GM23338 (cell line): ENCODE data around the gene AHDC1. TPM values are rescaled to one million over a fixed set of nuclear protein-coding genes. Genes with fewer than 3 reads are reported as not detected.
"Not testable (repeated sequence)": the region's sequence is repeated elsewhere in the genome, so short reads cannot be mapped to it uniquely, and the experiment has no call there.

Experiments
- ATAC-seq: fragments of 200-7000 bp; cut with Tn5 transposase; 3 replicates; pipeline ENCODE4 v1.9.1; 2020
- DNase-seq: peaks from one replicate; pipeline ENCODE4 v3.0.0-alpha.2; 2015; ENCODE audit warnings: low spot score
- H2AFZ ChIP-seq: fragments of 200-600 bp; sonication (generic); 2 replicates; pipeline ENCODE4 v1.8.0; 2016; ENCODE audit warnings: antibody characterized with exemption, mild to moderate bottlenecking, moderate library complexity
- H3F3A ChIP-seq: fragments of 200-600 bp; sonication (generic); replicated peaks from 2 replicates; pipeline ENCODE4 v1.8.0; 2017; ENCODE audit warnings: antibody characterized with exemption, mixed run types, low read depth
- H3K27ac ChIP-seq: fragments of 200-600 bp; sonication (generic); 2 replicates; pipeline ENCODE4 v1.6.1; 2016; ENCODE audit warnings: low read depth
- H3K27me3 ChIP-seq: fragments of 200-600 bp; sonication (generic); 2 replicates; pipeline ENCODE4 v1.8.0; 2016; ENCODE audit warnings: mild to moderate bottlenecking, mixed run types, moderate library complexity; ENCODE audit not compliant: insufficient read depth
- H3K36me3 ChIP-seq: fragments of 200-600 bp; sonication (generic); 2 replicates; pipeline ENCODE4 v1.8.0; 2016; ENCODE audit warnings: mild to moderate bottlenecking; ENCODE audit not compliant: insufficient read depth
- H3K4me1 ChIP-seq: fragments of 200-600 bp; sonication (generic); 2 replicates; pipeline ENCODE4 v1.8.0; 2016; ENCODE audit warnings: mild to moderate bottlenecking, moderate library complexity; ENCODE audit not compliant: insufficient read depth
- H3K4me2 ChIP-seq: fragments of 200-600 bp; sonication (generic); 2 replicates; pipeline ENCODE4 v1.7.1; 2017; ENCODE audit warnings: mixed run types
- H3K4me3 ChIP-seq: fragments of 200-600 bp; sonication (generic); 2 replicates; pipeline ENCODE4 v1.6.1; 2016; ENCODE audit warnings: mixed run types
- H3K79me2 ChIP-seq: fragments of 200-600 bp; sonication (generic); replicated peaks from 2 replicates; pipeline ENCODE4 v1.8.0; 2017; ENCODE audit warnings: mild to moderate bottlenecking; ENCODE audit not compliant: insufficient read depth
- H3K9me2 ChIP-seq: fragments of 200-600 bp; sonication (generic); 2 replicates; pipeline ENCODE4 v1.8.0; 2017; ENCODE audit not compliant: insufficient read depth
- H4K20me1 ChIP-seq: fragments of 200-600 bp; sonication (generic); replicated peaks from 2 replicates; pipeline ENCODE4 v1.8.0; 2017; ENCODE audit warnings: mild to moderate bottlenecking; ENCODE audit not compliant: insufficient read depth
- H3K27ac Mint-ChIP-seq: 2 replicates; pipeline ENCODE4 v1.8.0; 2020; ENCODE audit warnings: inconsistent platforms, mild to moderate bottlenecking, moderate library complexity, mixed read lengths
- H3K27me3 Mint-ChIP-seq: 3 replicates; pipeline ENCODE4 v1.8.0; 2022; ENCODE audit warnings: low read depth, mild to moderate bottlenecking, moderate library complexity, mixed read lengths, inconsistent platforms; ENCODE audit not compliant: insufficient read depth, poor library complexity
- H3K36me3 Mint-ChIP-seq: 3 replicates; pipeline ENCODE4 v1.8.0; 2021; ENCODE audit warnings: low read depth, mild to moderate bottlenecking, inconsistent platforms, moderate library complexity, mixed read lengths
- H3K4me1 Mint-ChIP-seq: 3 replicates; pipeline ENCODE4 v1.8.0; 2020; ENCODE audit warnings: mild to moderate bottlenecking, inconsistent platforms, mixed read lengths
- H3K4me3 Mint-ChIP-seq: 3 replicates; pipeline ENCODE4 v1.8.0; 2021; ENCODE audit warnings: moderate library complexity, mild to moderate bottlenecking, inconsistent platforms, mixed read lengths
- H3K9me3 Mint-ChIP-seq: 3 replicates; pipeline ENCODE4 v1.8.0; 2020; ENCODE audit warnings: moderate library complexity, mild to moderate bottlenecking, inconsistent platforms, mixed read lengths
- REST ChIP-seq: IDR thresholded peaks from one replicate; pipeline ENCODE4 v1.6.1; 2018; ENCODE audit warnings: antibody characterized with exemption; ENCODE audit not compliant: unreplicated experiment
- ZNF462 ChIP-seq: fragments of 250-450 bp; sonication (Bioruptor Pico); IDR thresholded peaks from 2 replicates; pipeline ENCODE4 v1.5.0; 2020; ENCODE audit warnings: mild to moderate bottlenecking, moderate library complexity
- polyA plus RNA-seq: library from polyadenylated mRNA; unstranded; fragments of >200 nt; fragmentation: Nextera tagmentation; extraction: Ambion mirVana; gene quantifications from 2 replicates; pipeline ENCODE4 v1.2.1, GENCODE V29; 2016
- total RNA-seq: library from RNA; depleted of rRNA; stranded (reverse); fragments of >200 nt; shearing (Covaris generic); gene quantifications from 2 replicates; pipeline ENCODE4 v1.2.3, GENCODE V29; 2014

The AHDC1 gene
- total and polyA plus RNA-seq, 2 experiments from 2014 or later = 8.3 to 22.2 TPM

DNA sequence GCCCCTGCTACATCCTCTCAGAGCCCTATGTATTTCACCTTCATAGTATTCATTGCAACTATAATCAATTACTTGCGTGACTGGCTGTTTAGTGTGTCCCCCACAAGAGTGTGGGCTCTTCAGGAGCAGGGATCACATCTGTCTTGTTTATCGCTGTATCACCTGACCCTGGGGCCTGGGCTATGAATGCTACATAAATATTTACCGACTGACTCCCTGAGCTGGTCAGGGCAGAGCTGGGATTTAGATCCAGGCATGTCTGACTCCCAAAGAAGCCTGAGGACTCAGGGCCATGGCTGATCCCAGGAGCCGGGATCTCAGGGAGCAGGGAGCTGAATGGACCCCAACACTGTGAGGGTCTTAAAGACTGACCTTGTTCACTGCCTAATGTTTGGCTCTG lies 49.7 kb downstream of the AHDC1 start (continued):
- no peak for TF ChIP-seq ZNF462 (CRISPR knock-in tag)

DNA sequence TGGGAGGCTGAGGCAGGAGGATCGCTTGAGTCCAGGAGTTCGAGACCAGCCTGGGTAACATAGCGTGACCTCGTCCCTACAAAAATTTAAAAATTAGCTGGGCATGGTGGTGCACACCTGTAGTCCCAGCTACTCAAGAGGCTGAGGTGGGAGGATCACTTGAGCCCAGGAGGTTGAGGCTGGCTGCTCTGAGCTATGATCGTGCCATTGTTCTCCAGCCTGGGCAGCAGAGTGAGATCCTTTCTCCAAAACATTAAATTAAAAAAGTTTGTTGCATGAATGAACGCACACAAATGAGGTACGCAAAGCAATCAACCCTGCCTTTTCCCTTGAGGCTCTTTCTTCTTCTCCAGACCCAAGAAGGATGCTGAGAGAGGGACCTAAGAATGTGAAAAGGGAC lies 50.1 kb downstream of the AHDC1 start:
- H3K27ac ChIP-seq, H3K9me2 ChIP-seq, H3K4me3 ChIP-seq, H4K20me1 ChIP-seq, H3K36me3 Mint-ChIP-seq, DNase-seq, H3K27ac Mint-ChIP-seq, H3K79me2 ChIP-seq, H3K27me3 ChIP-seq, ATAC-seq, H3K36me3 ChIP-seq, H3K9me3 Mint-ChIP-seq, H3K4me3 Mint-ChIP-seq, H2AFZ ChIP-seq, H3K4me2 ChIP-seq: not testable (repeated sequence)
- peaks cover 14% of the 10 kb centered on the region for H3K27me3 Mint-ChIP-seq
- Histone ChIP-seq H3K4me1 (peaks cover 21% of the 10 kb centered on the region), H3F3A (peaks cover 22% of the 10 kb centered on the region)
- peaks cover 27% of the 10 kb centered on the region for H3K4me1 Mint-ChIP-seq

GRCh38 chr1:27552911-27553420 lies 51.0 kb downstream of the AHDC1 start:
- H3K4me3 ChIP-seq = no peak overlapping the region
- Mint-ChIP-seq H3K36me3 (peaks cover 8% of the 10 kb centered on the region; the same call in 2 of the 3 replicates), H3K27ac (no peak overlapping the region), H3K9me3 (no peaks in the 10 kb centered on the region), H3K4me3 (no peak overlapping the region), H3K27me3 (peaks cover 18% of the 10 kb centered on the region), H3K4me1 (peaks cover 21% of the 10 kb centered on the region)
- H2AFZ ChIP-seq = no peak overlapping the region
- no peaks in the 10 kb centered on the region for H3K27me3 ChIP-seq
- H3K4me2 ChIP-seq = no peak overlapping the region
- no peaks in the 10 kb centered on the region for H3K79me2 ChIP-seq
- H3F3A ChIP-seq = peaks cover 15% of the 10 kb centered on the region; the same call in 1 of the 2 replicates
- H3K9me2 ChIP-seq = no peaks in the 10 kb centered on the region
- H3K4me1 ChIP-seq = peaks cover 12% of the 10 kb centered on the region
- ATAC-seq (peak; percentile 14), DNase-seq (peak; percentile 64)
- no peak overlapping the region; the same call in 1 of the 2 replicates for H3K27ac ChIP-seq
- H3K36me3 ChIP-seq = no peaks in the 10 kb centered on the region
- no peaks in the 10 kb centered on the region for H4K20me1 ChIP-seq
- TF ChIP-seq REST = peak; percentile 55
